A673 (cell line): ENCODE data around the gene PLEKHA6. TPM values are rescaled to one million over a fixed set of nuclear protein-coding genes. Genes with fewer than 3 reads are reported as not detected.

Source experiments
- BruUV-seq: library from RNA; stranded (reverse); fragments of 400-500 nt; replicated peaks from 2 replicates; lab custom pipeline; 2021; lab: Mats Ljungman, UMichigan
- CTCF ChIA-PET: fragments of 300-600 bp; sonication (Branson Sonifier 250); formaldehyde crosslinking; loops from one replicate; lab custom pipeline; 2022; ENCODE audit warnings: antibody characterized with exemption; lab: Charles Lee
- POLR2A ChIA-PET: fragments of 300-600 bp; sonication (Branson Sonifier 250); formaldehyde crosslinking; loops from one replicate; lab custom pipeline; 2022; ENCODE audit warnings: antibody characterized with exemption; ENCODE audit not compliant: low non-redundant PET; lab: Charles Lee
- DNase-seq: peaks from one replicate; pipeline ENCODE4 v3.0.0-alpha.2; 2015; ENCODE audit warnings: low spot score
- H3K27ac ChIP-seq: fragments of 200-600 bp; sonication (generic); 2 replicates; pipeline ENCODE4 v1.5.1; 2016; ENCODE audit warnings: mixed run types, low read depth, mild to moderate bottlenecking, mixed read lengths, antibody characterized with exemption, low read length; ENCODE audit not compliant: poor library complexity, severe bottlenecking
- H3K27me3 ChIP-seq: fragments of 200-600 bp; sonication (generic); replicated peaks from 2 replicates; pipeline ENCODE4 v1.6.1; 2017; ENCODE audit warnings: mixed run types, low read depth, mild to moderate bottlenecking, mixed read lengths, antibody characterized with exemption, low read length; ENCODE audit not compliant: insufficient read depth, poor library complexity
- H3K36me3 ChIP-seq: fragments of 200-600 bp; sonication (generic); 2 replicates; pipeline ENCODE4 v1.6.1; 2016; ENCODE audit warnings: mixed run types, mild to moderate bottlenecking, mixed read lengths, antibody characterized with exemption, low read length; ENCODE audit not compliant: insufficient read depth, poor library complexity, severe bottlenecking
- H3K4me1 ChIP-seq: fragments of 200-600 bp; sonication (generic); 2 replicates; pipeline ENCODE4 v1.6.1; 2017; ENCODE audit warnings: mixed run types, mild to moderate bottlenecking, mixed read lengths, antibody characterized with exemption, low read length; ENCODE audit not compliant: insufficient read depth, poor library complexity, severe bottlenecking
- H3K4me3 ChIP-seq: fragments of 200-600 bp; sonication (generic); 2 replicates; pipeline ENCODE4 v1.5.1; 2016; ENCODE audit warnings: low read depth, mixed run types, mild to moderate bottlenecking, mixed read lengths, low read length; ENCODE audit not compliant: poor library complexity, severe bottlenecking
- H3K9me3 ChIP-seq: fragments of 200-600 bp; sonication (generic); 2 replicates; pipeline ENCODE4 v1.6.1; 2016; ENCODE audit warnings: mixed run types, low read depth, mild to moderate bottlenecking, mixed read lengths, antibody characterized with exemption, low read length; ENCODE audit not compliant: poor library complexity, severe bottlenecking
- CTCF ChIP-seq: fragments of 300-800, 200-600 bp; sonication (generic); conservative IDR thresholded peaks from 2 replicates; pipeline ENCODE4 v1.5.1; 2017; ENCODE audit warnings: low read depth, mild to moderate bottlenecking, antibody characterized with exemption, low read length, moderate library complexity, mixed read lengths
- EZH2 ChIP-seq: fragments of 200-600 bp; sonication (generic); IDR thresholded peaks from 2 replicates; pipeline ENCODE4 v1.6.1; 2017; ENCODE audit warnings: borderline replicate concordance, low read depth, mild to moderate bottlenecking, mixed read lengths, antibody characterized with exemption, low read length; ENCODE audit not compliant: poor library complexity, severe bottlenecking
- intact Hi-C: fragments of 100-400 bp; cut with micrococcal nuclease; formaldehyde crosslinking; loops from one replicate; pipeline ENCODE4 v1.10.0; 2022; ENCODE audit not compliant: unreplicated experiment
- total RNA-seq: library from RNA; stranded (reverse); gene quantifications from 2 replicates; pipeline ENCODE4 v1.2.3, GENCODE V29; 2021

The PLEKHA6 gene
- total RNA-seq, 1 experiment from 2014 or later = 0.58 TPM

- Histone ChIP-seq H3K9me3 (no peaks in the 10 kb centered on the region), H3K4me3 (no peak overlapping the region), H3K36me3 (no peaks in the 10 kb centered on the region), H3K27ac (no peak overlapping the region), H3K4me1 (peaks cover 17% of the 10 kb centered on the region), H3K27me3 (peaks cover 8% of the 10 kb centered on the region)
- no TSS peak for BruUV-seq
- ChIA-PET POLR2A (interaction anchor here (0.7 kb wide), 1 partner anchor 813 kb away, joined by 3 read pairs; no protein-coding TSS in a partner anchor), CTCF (interaction anchor here (1.1 kb wide), 1 partner anchor 73 kb away, joined by 3 read pairs; the partner anchor contains the start of gene GOLT1A)
- no peak for TF ChIP-seq CTCF
- no peak for TF ChIP-seq EZH2
- intact Hi-C loops = no loop called here
- peak; percentile 54 for DNase-seq
Observed at GRCh38 chr1:204286831-204287421, 72.8 kb downstream of the PLEKHA6 start.

GRCh38 chr1:204286315-204286714, 73.4 kb downstream of the PLEKHA6 start:
- DNase-seq = no peak
- Histone ChIP-seq H3K27me3 (peaks cover 8% of the 10 kb centered on the region), H3K27ac (no peak overlapping the region), H3K4me3 (no peak overlapping the region), H3K9me3 (no peaks in the 10 kb centered on the region), H3K36me3 (no peaks in the 10 kb centered on the region), H3K4me1 (peaks cover 17% of the 10 kb centered on the region)
- TF ChIP-seq CTCF = no peak
- no peak for TF ChIP-seq EZH2
- ChIA-PET CTCF (no interaction called here), POLR2A (no interaction called here)
- intact Hi-C loops = no loop called here
- BruUV-seq = no TSS peak

GRCh38 chr1:204285436-204286305, 74.1 kb downstream of the PLEKHA6 start:
- Histone ChIP-seq H3K36me3 (no peaks in the 10 kb centered on the region), H3K4me3 (no peak overlapping the region), H3K27me3 (peaks cover 8% of the 10 kb centered on the region), H3K4me1 (peaks cover 18% of the 10 kb centered on the region), H3K9me3 (no peaks in the 10 kb centered on the region), H3K27ac (no peak overlapping the region)
- no TSS peak for BruUV-seq
- no peak for TF ChIP-seq CTCF
- no peak for TF ChIP-seq EZH2
- no peak for DNase-seq
- ChIA-PET CTCF (interaction anchor here (0.6 kb wide), 1 partner anchor 427 kb away, joined by 3 read pairs; no protein-coding TSS in a partner anchor), POLR2A (no interaction called here)
- intact Hi-C loops = no loop called here
